GM06990 (cell line): ENCODE data around the gene ARSG.

Experiments
- DNase-seq: peaks from one replicate; pipeline ENCODE4 v3.0.0-alpha.2; 2011; ENCODE audit not compliant: insufficient read length; ENCODE audit errors: extremely low read depth
- H3K27me3 ChIP-seq: replicated peaks from 2 replicates; pipeline ENCODE4 v1.6.0; 2011; ENCODE audit warnings: low read length; ENCODE audit not compliant: control insufficient read depth, insufficient read depth
- H3K36me3 ChIP-seq: 2 replicates; pipeline ENCODE4 v1.5.1; 2011; ENCODE audit warnings: low read length; ENCODE audit not compliant: control insufficient read depth, insufficient read depth
- H3K4me3 ChIP-seq: replicated peaks from 2 replicates; pipeline ENCODE4 v1.5.1; 2011; ENCODE audit warnings: low read depth, mild to moderate bottlenecking, control low read depth, low read length
- CTCF ChIP-seq: IDR thresholded peaks from 2 replicates; pipeline ENCODE4 v1.5.1; 2011; ENCODE audit warnings: low read length, control low read depth, mild to moderate bottlenecking, inconsistent platforms; ENCODE audit not compliant: insufficient read depth, poor library complexity, severe bottlenecking

The ARSG gene

GRCh38 chr17:68432086-68432864 is 141.0 kb downstream of the ARSG start:
- Histone ChIP-seq H3K4me3 (no peak overlapping the region), H3K36me3 (peaks cover 45% of the 10 kb centered on the region), H3K27me3 (no peaks in the 10 kb centered on the region)
- DNase-seq: no peak
- TF ChIP-seq CTCF: no peak

- DNase-seq: no peak
- H3K36me3 ChIP-seq: peaks cover 45% of the 10 kb centered on the region
- no peak for TF ChIP-seq CTCF
Measured at GRCh38 chr17:68433211-68433610, 141.9 kb downstream of the ARSG start.

GRCh38 chr17:68433911-68434508 is 142.7 kb downstream of the ARSG start:
- no peaks in the 10 kb centered on the region for H3K27me3 ChIP-seq
- peaks cover 37% of the 10 kb centered on the region for H3K36me3 ChIP-seq
- no peak for DNase-seq
- no peak for TF ChIP-seq CTCF
- H3K4me3 ChIP-seq: no peak overlapping the region

More at GRCh38 chr17:68433211-68433610, 141.9 kb downstream of the ARSG start:
- no peak overlapping the region for H3K4me3 ChIP-seq
- no peaks in the 10 kb centered on the region for H3K27me3 ChIP-seq

GRCh38 chr17:68435361-68435760 is 144.1 kb downstream of the ARSG start:
- H3K4me3 ChIP-seq: no peak overlapping the region
- peaks cover 31% of the 10 kb centered on the region for H3K36me3 ChIP-seq
- no peak for TF ChIP-seq CTCF
- DNase-seq: no peak
- no peaks in the 10 kb centered on the region for H3K27me3 ChIP-seq

GRCh38 chr17:68435876-68436842 is 144.9 kb downstream of the ARSG start:
- TF ChIP-seq CTCF: peak; percentile 89
- Histone ChIP-seq H3K36me3 (peaks cover 23% of the 10 kb centered on the region), H3K27me3 (no peaks in the 10 kb centered on the region), H3K4me3 (no peak overlapping the region)
- peak; percentile 53 for DNase-seq
